Hepatic stellate cell (primary cell): ENCODE measurements around the gene INSYN2B.
A peak's percentile ranks its signal among the peaks of the same experiment; 100 is the strongest.

Experiments
- DNase-seq: peaks from one replicate; pipeline ENCODE4 v3.0.0; 2011; ENCODE audit warnings: low spot score

The INSYN2B gene

DNA sequence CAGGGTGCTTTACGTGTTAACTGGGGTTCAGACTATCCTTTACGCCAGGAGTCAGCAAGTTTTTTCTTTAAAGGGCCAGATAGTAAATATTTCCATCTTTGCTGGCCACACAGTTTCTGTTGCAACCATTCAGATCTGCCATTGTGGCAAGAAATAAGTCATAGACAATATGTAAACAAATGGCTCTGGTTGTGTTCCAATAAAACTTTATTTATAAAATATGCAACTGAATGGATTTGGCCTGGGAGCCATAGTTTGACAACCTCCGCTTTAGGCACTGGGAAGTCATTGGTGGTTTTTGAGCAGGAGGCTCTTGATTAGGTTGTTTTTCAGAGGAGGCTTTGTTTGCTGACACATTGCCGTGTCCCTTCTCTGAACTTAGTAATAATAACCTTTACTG, 90.7 kb downstream of the INSYN2B start:
- no peak for DNase-seq

DNA sequence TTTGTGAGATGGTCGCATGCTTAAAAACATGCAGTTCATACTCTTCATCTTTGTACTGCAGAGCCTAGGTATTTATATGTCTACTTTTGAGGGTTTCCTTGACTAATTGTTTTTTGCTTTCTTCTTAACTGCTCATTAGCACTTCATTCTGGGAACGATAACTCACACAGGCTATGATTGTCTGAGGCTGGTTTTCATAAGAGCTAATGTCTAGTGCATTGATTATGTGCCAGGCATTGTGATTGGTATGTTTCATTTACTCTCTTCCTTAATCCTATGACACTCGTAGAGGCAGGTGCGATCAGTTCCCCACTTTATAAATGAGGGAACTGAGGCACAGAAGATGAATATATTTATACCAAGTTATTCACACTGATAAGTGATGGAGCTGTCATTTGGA, 93.6 kb downstream of the INSYN2B start:
- DNase-seq, result no peak

DNA sequence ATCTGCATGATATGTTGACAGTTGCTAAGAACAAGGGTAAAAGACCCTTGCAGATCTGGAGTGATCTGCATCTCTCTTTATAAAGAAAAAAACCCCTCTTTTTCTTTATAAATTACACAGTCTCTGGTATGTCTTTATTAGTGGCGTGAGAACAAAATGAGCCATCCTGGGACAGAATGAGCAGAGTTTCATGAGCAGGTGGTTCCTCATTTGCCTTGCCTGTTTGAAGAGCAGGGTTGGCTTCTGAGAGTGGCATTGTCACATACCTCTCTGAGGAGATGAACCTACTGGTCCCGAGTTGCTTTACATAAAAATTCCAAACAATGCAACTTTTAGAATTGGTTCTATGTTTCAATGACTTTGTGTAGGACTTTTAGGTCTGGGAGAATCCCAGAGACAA, 94.3 kb downstream of the INSYN2B start:
- no peak for DNase-seq

DNA sequence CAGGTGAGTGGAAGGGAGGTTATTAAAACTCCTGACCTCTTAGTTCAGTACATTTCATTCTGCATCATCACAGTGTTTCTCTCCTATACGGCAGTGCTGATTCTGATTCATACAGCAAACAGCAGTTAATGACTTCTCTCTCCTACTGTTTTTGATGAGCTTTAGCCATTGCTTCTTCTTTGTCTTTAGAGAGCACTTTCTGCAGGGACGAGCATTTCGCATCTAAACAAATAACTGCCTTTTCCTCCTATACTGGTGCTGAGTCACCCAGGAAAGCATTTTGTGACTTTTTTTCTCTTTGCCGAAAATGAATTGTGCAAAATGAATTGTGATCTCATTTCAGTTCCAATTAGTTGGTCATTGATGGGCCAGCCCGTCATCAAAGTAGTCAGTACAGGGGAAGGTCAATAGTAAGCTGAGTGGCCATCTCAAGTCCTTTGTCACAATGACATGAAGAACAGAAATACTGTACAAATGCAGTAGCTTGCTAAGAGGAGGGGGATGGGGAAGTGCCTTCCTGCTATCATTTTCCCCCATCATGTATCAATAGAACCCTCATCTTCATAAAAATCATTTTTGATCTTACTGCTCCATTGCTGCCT, 98.5 kb downstream of the INSYN2B start:
- no peak for DNase-seq

DNA sequence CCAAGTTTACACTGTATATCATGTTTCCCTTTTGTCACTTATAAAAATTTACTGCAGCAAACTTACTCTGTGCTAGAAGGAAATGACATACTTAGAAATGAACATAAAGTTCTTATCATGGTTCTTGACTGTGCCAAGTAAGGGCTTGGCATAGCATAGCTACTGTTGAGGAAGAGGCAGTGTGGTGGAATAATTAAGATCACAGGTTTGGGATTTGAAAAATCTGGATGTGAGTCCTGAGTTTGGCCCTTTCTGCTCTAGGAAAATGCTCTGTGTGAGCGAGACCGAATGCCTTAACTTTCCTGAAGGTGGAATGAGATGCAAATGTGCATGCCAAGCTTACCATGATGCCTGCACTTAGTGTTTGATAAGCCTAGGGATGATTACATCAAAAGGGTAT, 99.5 kb downstream of the INSYN2B start:
- DNase-seq, result no peak

DNA sequence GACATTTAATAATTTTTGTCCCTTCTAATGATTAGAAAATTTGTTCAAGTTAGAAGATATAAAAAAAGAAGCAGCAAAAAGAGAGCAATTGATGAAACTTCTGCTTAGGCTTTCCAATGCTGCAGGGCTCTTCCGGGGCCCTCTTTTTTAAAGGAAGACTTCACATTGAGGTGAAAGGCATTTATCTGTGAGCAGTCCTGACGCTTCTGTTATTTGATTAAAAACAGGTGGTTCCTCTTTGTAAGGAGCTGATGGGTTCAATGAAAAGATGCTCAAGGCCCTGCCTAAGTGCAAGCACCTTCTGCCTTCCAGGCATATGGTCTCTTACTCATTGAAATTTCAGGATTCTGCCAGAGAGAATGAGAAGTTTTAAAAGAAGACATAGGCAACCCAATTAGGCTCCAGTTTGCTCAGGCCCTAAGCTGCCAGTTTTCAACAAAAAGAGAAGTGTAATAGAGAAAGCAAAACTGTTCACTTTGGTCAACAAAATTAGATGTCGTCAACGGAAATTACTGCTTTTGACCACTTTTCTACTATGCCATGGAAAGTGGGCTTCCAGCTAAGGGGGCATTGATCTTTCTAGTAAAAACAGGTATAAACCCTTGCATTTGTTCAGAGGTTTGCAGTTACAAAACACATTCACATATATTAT, 100.2 kb downstream of the INSYN2B start:
- DNase-seq, result no peak

DNA sequence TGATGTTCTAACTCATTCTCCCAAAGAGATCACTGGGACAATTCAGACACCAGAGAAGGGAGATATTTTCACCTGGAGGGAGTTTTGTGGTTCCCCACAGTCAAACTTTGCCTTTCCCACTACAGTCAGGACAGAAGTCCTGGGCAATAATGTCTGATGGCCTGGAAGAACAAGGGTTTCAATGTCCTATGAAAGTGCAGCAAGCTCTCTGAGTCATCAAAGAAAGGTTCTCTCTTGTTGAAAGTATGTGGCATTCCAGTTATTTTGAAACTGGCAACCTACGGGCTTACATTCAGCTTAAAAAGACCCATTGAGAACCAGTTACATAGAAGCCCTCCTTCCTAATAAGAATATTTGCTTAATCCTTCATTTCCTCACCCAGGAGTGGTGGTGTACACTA, 103.9 kb downstream of the INSYN2B start:
- DNase-seq, result no peak

DNA sequence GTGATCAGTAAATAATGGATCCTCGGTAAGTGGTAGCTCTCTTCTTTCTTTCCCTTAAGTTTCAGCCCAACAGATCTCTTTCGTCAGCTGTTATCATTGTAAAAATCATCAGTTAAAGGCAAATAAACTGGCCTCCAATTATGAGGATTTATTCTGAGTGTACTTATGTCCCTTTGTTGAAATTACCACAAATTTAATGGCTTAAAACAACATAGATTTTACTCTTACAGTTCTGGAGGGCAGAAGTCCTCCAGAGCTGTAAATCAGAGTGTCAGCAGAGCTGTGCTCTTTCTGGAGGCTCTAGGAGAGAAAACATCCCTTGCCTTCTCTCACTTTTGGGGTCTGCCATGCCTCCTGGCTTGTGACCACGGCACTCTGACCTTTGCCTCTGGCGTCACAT, 104.6 kb downstream of the INSYN2B start:
- DNase-seq, result no peak

DNA sequence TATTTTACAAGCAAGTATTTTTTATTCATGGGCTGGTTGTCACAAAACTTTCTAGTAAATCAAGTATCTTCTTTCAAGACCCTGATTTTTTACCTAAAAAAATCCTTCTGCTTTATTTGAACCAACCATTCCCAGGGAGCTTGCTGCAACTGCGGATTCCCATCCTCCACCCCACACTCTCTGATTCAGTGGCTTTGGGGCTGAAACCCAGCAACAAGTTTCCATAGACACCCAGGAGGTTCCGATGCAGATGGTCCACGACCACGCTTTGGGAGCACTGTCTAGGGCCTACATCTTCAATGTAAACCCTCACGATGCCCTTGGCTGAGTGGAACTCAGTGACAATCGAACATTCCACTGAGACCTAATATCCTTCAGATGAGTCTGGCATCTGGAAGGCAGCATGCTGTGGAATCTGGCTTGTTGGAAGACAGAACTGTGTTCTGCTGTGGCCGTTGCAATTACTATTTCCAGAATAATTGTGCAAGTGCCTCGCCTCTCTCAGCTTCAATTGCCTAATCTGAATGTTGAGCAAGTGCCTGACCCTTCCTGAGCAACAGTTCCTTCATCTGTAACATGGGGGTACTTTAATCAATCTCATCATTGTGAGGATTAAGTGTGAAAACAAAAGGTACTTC, 105.1 kb downstream of the INSYN2B start:
- no peak for DNase-seq

DNA sequence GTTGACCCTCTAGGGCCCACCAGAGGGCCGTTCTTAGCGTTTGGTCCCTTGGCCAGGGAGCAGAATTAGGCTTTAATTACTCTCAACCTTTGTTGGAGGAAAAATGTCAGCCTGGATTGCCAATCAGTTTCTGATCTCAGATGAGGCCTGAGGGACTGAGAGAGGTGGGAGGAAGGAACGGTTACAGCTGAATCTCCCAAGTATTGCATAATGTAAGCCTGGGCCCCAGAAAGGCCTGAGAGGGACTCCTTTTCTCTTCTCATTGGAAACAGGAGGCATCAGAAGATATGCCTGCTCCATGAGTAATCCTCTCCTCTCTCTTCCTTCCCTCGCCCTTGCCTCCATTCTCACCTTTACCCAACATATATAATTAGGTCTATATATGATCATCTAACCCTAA, 105.7 kb downstream of the INSYN2B start:
- no peak for DNase-seq

DNA sequence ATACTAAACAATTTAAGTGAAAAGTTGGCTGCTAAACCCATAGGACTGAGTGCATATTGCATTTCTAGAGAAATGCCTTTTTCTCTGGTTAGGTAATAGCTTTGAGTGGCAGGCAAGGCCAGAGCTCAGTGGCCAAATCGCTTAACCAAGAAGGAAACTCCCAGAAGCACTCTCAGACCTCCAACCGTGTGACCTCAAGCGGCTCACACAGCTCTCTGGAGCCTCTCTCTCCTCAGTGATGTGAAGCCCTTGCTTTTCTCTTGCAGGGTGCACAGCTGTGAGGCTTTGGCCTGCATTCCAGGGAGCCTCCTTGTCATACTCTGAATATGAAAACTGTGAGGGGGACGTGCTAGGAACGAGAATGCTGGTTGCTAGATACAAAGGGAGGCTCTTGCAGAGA, 106.7 kb downstream of the INSYN2B start:
- no peak for DNase-seq

DNA sequence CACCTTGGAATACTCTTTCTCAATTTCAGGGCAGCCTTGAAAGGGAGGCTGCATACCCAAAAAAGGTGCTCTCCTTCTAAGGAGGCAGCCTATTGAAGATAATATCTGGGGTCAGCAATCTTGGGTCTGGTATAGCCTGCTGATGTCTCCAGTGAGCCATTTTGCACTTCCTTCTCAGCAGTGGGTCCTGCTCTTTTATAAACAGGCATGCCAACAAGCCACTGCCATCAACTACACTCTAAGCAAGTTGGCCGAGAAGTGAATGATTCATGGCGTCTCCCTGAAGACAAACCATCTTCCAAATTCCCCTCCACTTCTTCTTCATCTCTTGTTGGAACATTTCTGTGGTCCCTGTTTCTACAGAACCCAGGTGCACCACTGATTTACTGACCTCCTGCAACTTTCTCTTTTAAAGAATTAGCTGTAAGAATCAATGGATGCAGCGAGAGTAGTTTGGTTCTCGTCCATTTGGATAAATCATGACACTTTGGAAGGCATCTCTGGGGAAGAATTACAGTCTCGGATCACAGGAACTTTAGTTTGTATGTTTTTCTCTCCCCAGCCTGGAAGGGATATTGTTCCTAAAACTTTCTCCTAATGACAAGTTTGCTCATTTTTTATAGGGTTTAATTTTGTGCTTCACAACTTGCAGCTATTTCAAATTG, 108.3 kb downstream of the INSYN2B start:
- DNase-seq, result no peak

DNA sequence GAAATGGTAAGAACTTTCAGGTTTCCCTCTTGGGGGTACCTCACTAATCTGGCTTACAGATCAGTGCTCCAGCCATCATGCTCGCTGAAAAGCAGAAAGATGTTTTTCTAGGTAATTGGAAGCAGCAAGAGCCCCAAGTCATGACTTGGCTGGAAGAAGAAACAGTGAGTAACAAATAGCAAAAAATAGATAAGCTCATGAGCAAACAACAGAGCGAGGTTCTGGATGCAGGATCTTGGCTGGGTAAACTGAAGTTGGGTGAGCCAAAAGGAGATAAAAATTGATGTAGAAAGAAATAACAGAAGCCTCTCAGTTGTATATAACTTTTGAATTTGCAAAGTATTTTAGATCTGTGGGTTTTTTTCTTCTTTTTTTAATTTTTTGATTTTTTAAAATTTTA, 110.1 kb downstream of the INSYN2B start:
- DNase-seq, result no peak

DNA sequence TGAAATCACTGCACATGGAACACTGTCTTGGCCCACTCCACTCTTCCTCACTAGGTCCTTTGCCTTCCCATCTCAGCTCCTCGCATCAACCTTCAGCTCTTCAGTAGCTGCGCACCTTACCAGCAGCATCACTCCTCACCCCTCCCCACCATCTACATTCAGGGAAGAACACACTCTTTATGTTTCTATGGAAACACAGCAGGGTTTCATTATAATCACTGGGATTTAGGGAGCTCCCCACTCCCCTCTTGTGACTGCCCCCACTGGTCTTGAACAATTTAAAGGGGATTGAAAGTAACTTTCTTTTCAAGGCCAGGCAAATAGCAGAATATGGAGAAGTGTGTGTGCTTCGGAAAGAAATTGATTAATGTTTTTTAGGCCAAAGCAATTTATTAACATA, 111.2 kb downstream of the INSYN2B start:
- DNase-seq, result no peak

DNA sequence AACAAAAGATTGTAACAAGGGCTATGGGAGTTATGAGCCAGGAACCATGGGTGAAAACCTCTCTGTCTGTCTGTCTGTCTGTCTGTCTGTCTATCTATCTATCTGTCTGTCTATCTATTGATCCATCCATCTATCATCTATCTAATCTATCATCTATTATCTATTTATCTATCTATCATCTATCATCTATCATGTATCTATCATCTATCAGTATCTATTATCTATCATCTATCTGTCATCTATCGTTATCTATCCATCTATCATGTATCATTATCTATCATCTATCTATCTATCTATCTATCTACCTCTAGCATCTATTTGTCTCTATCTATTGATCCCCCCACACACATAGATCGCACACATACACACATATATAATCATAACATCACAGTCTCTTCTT, 112.9 kb downstream of the INSYN2B start:
- DNase-seq, result no peak

DNA sequence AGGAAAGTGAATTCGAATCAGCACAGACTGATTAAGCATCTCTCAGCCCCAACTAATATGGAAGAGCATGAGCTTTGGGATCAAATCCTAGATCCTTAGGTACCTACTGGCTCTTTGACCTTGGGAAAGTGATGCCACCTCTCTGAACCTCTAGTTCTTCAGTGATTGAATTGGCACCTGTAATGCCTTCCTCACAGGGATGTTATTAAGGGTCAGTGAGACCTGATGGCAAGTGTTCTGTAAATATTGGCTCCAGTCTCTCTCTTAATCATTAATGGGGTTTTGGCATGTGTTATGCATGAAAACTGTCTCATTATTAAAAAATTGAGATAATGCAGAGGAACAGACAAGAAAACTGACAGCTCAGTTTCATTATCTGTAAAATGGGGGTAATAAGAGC, 115.8 kb downstream of the INSYN2B start:
- no peak for DNase-seq

DNA sequence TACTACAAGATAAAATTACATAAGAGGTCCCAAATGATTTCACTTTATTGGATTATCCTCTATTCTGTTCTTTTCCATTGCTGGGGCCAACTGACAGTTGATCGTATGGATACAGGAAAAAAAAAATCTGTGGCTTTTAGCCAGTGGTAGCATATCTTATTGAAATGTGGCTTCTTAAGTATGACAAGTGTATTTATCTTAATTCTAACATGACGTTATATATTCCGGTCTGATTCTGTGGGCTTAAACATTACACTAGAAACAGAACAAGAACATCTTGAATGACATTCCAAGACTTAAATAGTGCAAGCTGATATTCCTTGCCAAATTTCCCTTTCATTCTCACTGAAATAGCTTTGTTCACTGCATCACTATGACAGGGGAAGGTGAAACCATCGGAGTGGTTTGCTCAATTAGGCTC, 117.9 kb downstream of the INSYN2B start:
- no peak for DNase-seq

DNA sequence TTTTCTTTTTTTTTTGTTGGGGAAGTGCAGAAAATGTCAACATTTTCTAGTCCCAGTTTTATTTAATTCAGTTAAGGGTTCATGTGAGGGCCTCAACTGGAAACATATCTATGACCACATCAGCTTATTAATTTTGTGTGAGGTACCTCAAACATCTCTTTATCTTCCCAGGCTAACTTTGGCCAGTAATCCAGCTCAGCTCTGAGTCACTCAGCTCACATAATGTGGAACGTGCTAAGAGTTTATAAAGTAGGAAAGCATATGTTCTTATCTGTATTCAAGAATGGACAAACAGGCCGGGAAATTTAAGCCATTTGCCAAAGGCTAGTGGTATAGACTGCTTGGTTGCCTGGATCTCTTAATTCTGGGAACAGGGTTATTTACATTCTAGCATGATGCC, 118.4 kb downstream of the INSYN2B start:
- peak; percentile 13 for DNase-seq

DNA sequence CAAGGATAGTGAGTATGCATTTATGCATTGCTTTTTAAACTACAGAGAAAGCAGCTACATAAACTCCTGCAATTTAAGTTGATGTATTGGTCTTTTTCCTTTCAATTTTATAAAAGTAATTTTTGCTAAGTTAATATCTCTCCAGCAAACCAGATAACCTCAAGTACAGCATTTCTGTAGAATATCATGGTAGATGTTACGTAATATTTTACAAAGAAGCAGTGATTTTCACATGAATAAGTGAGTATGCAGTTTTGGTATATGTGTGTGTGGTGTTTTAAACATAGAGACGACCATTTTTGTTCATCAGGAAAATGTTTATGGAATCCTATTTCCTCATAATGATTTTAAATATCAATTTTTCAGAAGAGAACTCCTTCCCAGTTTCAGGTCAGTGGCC, 118.9 kb downstream of the INSYN2B start:
- DNase-seq, result no peak

DNA sequence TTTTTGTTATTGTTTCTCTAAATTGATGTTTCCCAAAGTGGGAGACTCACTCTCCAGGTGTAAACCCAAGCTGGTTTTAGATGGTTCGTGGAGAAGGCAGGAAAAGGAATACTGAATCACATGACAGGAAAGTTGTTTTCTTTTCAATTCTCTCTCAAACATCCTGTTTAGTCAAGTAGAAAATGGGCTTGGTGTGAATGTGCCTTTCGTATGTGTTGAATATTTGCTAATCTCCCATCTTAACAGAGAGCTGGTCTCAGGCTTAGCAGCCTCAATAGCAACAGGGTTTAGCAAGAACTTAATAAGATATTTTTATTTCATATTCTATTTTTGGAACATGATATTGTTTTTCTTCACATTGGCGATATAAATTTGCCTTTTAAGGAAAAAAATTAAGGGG, 119.7 kb downstream of the INSYN2B start:
- no peak for DNase-seq

DNA sequence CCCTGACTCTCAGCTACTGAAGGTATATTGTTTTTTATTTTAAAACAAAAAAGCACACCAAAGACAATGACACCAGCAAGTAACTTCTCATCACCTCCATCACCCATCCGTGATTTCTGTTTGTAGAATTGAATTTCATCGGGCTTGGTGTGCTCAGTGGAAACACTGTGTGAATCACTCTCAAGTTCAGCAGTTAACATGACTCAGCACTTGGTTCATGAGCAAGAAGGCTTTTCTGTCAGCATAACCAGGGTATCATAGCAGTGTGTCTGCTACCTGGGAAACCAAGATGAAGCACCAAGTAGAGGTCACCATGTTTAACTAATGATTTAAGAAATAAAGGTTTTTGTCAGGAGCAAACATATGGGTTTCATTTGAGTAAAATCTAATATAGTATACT, 123.7 kb downstream of the INSYN2B start:
- DNase-seq, result peak; percentile 47

DNA sequence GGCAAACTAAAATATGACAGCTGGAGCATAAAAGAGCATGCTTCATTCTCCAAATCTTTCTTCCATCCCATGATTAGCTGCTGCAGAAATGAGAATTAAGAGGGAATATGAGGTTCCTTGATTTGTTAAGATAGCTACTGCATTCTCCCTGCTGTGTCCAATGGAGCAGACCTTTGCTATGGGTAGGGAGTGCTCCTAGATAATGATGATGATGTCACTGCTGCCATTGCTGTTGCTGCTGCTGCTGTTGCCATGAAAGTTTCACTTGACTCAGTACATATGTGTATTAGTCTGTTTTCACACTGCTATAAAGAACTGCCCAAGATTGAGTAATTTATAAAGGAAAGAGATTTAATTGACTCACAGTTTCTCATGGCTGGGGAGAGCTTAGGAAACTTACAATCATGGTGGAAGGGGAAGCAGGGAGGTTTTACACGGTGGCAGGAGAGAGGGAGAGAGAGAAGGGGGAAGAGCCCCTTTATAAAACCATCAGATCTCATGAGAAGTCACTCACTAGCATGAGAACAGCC, 128.9 kb downstream of the INSYN2B start:
- no peak for DNase-seq

DNA sequence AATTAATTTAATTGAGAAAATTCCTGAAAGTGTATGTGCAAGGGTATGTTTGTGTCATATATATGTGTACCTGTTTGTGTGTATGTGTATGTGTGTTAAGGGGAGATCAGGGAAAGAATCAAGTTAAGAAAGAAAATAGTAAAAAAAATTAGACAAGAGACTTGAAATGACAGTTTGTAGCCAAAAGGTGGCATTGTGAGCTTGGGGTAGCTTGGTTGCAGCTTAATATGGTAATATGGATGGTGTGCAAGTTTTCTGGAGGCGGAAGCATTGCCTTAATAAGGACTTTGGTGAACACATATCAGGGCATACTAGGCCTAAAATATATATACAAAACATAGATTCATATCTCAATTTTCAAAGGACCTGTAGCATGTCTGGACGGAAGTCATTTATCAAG, 129.9 kb downstream of the INSYN2B start:
- DNase-seq, result no peak
